Astrocyte of the spinal cord (primary cell): Measurements from ENCODE around the gene CEP41.
"Not testable (repeated sequence)": the region's sequence is repeated elsewhere in the genome, so short reads cannot be mapped to it uniquely, and the experiment has no call there.

ENCODE experiments used
- DNase-seq: peaks from one replicate; pipeline ENCODE4 v3.0.0; 2011; ENCODE audit warnings: low read depth, low spot score
- H3K4me3 ChIP-seq: 2 replicates; pipeline ENCODE4 v1.5.1; 2011; ENCODE audit warnings: low read depth, mild to moderate bottlenecking, low read length, moderate library complexity
- in situ Hi-C: cut with HindIII; loops from 2 replicates; pipeline ENCODE4 v1.10.0; 2017; ENCODE audit warnings: low sequenced_read_pairs
- TF ChIP-seq, protein P1 (sequence below): IDR thresholded peaks from 2 replicates; pipeline ENCODE4 v1.5.1; 2012; ENCODE audit warnings: low read depth, mild to moderate bottlenecking, low read length, inconsistent platforms

CEP41 gene

GRCh38 chr7:130379921-130380860 is 60.6 kb downstream of the CEP41 start, which contains the start of gene CPA1:
Gene CPA1, plus strand, starts transcription at chr7:130380494. Its CDS starts 27 bp downstream, at chr7:130380521.
- DNase-seq: no peak
- in situ Hi-C loops: no loop called here
- TF ChIP-seq, protein P1, sequence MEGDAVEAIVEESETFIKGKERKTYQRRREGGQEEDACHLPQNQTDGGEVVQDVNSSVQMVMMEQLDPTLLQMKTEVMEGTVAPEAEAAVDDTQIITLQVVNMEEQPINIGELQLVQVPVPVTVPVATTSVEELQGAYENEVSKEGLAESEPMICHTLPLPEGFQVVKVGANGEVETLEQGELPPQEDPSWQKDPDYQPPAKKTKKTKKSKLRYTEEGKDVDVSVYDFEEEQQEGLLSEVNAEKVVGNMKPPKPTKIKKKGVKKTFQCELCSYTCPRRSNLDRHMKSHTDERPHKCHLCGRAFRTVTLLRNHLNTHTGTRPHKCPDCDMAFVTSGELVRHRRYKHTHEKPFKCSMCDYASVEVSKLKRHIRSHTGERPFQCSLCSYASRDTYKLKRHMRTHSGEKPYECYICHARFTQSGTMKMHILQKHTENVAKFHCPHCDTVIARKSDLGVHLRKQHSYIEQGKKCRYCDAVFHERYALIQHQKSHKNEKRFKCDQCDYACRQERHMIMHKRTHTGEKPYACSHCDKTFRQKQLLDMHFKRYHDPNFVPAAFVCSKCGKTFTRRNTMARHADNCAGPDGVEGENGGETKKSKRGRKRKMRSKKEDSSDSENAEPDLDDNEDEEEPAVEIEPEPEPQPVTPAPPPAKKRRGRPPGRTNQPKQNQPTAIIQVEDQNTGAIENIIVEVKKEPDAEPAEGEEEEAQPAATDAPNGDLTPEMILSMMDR: no peak
- H3K4me3 ChIP-seq: no peak within 1 kb of the TSS

GRCh38 chr7:130379532-130379920 is 61.3 kb downstream of the CEP41 start:
- no peak overlapping the region for H3K4me3 ChIP-seq
- DNase-seq: no peak
- in situ Hi-C loops: no loop called here
- TF ChIP-seq, protein P1: no peak

DNA sequence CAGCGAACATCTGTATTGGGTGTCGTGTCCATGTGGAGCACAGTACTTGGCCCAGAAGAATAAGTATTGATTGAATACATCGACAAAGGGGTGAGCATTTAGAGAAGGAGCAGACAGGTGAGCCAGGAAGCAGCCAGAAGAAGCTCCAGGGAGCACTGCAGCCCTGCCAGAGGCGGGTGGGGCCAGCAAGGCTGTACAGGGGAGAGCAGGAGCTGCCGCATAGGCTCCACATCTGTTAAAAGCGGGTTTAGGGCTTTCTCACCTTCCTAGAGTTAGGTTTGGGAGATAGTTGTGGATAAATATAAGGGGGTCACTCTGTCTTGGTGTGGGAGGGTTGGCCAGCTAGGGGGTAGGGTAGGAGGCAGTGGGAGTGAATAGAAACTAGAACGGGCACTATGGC is 61.8 kb downstream of the CEP41 start:
- TF ChIP-seq, protein P1: no peak
- in situ Hi-C loops: no loop called here

GRCh38 chr7:130377178-130377577 is 63.6 kb downstream of the CEP41 start:
- in situ Hi-C loops: no loop called here
- no peak overlapping the region for H3K4me3 ChIP-seq
- TF ChIP-seq, protein P1: no peak
- no peak for DNase-seq

More for the DNA sequence above, 61.8 kb downstream of the CEP41 start:
- H3K4me3 ChIP-seq: no peak overlapping the region
- DNase-seq: no peak

- in situ Hi-C loops: not testable (repeated sequence)
Measured at GRCh38 chr7:130376461-130376860, 64.4 kb downstream of the CEP41 start.

DNA sequence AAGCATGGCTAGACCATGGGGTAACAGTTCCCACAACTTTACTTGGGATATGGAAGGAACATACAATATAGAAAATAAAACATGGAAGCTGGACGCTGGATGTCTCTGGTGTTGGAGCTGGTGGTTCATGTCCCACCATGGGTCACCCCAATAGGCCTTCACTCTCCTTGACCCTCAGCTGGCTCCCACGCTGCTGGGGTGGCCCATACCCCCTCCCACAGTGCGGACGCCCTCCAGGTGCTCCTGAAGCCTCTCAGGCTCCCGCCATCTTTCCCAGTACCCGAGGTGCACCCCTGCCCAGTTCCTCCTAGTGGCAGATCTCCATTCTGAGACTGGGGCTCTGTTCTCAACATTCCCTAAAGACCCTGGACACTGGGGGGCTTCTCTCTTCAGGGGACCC is 66.3 kb downstream of the CEP41 start:
- TF ChIP-seq, protein P1: no peak
- in situ Hi-C loops: no loop called here
- H3K4me3 ChIP-seq: no peak overlapping the region
- DNase-seq: no peak

More at GRCh38 chr7:130376461-130376860, 64.4 kb downstream of the CEP41 start:
- not testable (repeated sequence) for H3K4me3 ChIP-seq, DNase-seq

DNA sequence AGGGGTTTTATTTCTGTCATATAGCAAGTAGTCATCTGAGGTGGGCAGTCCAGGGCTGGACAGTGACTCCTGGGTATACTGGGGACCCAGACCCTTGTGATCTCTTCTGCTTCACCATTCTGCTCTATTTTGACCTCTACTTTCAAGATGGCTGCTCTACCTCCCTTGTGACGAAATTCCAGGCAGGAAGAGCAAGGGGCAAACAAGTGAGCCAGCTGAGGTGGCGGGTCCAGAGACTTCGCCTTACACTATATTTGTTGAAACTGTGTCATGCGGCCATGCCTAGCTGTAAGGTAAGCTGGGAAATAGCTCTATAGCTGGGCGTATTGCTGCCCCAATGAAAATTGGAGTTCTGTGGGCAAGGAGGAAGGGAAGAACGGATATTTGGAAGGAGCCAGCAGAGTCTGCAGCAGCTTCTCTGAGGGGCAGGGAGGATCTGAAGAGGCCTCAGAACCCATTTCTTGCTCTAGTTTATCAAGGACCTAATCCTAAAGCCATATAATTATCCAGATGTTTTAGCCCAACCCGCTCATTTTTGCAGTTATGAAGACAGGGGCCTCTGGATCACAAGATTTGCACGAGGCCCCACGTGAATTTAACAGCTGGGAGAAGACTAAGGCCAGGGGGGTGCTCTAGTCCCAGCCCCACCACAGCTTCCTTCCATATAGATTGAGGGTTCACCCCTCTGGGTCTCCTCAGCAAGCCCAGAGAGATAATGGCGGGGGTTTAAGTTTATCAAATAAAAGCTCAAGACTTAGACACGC is 68.2 kb downstream of the CEP41 start:
- no peak for DNase-seq
- TF ChIP-seq, protein P1: no peak
- in situ Hi-C loops: no loop called here
- no peak overlapping the region for H3K4me3 ChIP-seq
